GM12891 (cell line): ENCODE measurements around the gene TRAPPC6A.

Experiments
- POLR2A ChIP-seq: IDR thresholded peaks from 2 replicates; pipeline ENCODE4 v1.6.1; 2011; ENCODE audit warnings: low read depth, low read length, control low read depth
- TAF1 ChIP-seq: IDR thresholded peaks from 2 replicates; pipeline ENCODE4 v1.6.1; 2011; ENCODE audit warnings: low read depth, low read length, control low read depth

- no peak for TF ChIP-seq POLR2A
- TF ChIP-seq TAF1, result no peak
These were observed 37.5 kb downstream of the TRAPPC6A start for GRCh38 chr19:45140533-45140932.
